Neural cell (in vitro differentiated cells): ENCODE results near the gene BORCS5. TPM values are rescaled to one million over a fixed set of nuclear protein-coding genes. Genes with fewer than 3 reads are reported as not detected.

Experiments
- H2AFZ ChIP-seq: fragments of 200-600, 300-800 bp; sonication (generic), shearing (Covaris generic); 2 replicates; pipeline ENCODE4 v1.6.0; 2014; ENCODE audit warnings: low read depth, mild to moderate bottlenecking, antibody characterized with exemption, low read length, moderate library complexity
- H3F3A ChIP-seq: fragments of 200-600 bp; shearing (Covaris generic); 2 replicates; pipeline ENCODE4 v1.6.1; 2016; ENCODE audit warnings: mild to moderate bottlenecking, moderate library complexity, mixed read lengths, antibody characterized with exemption, low read length; ENCODE audit not compliant: insufficient read depth, poor library complexity, severe bottlenecking
- H3K27ac ChIP-seq: fragments of 200-600, 300-800 bp; sonication (generic), shearing (Covaris generic); 2 replicates; pipeline ENCODE4 v1.5.1; 2014; ENCODE audit warnings: mild to moderate bottlenecking, low read length, moderate library complexity
- H3K27me3 ChIP-seq: fragments of 300-800, 200-600 bp; sonication (generic), shearing (Covaris generic); 2 replicates; pipeline ENCODE4 v1.6.0; 2014; ENCODE audit warnings: mild to moderate bottlenecking, low read depth, low read length, moderate library complexity; ENCODE audit not compliant: insufficient read depth
- H3K36me3 ChIP-seq: fragments of 300-800, 200-600 bp; sonication (generic), shearing (Covaris generic); 2 replicates; pipeline ENCODE4 v1.5.1; 2014; ENCODE audit warnings: mild to moderate bottlenecking, antibody characterized with exemption, low read length, moderate library complexity; ENCODE audit not compliant: insufficient read depth
- H3K4me2 ChIP-seq: fragments of 300-800, 200-600 bp; sonication (generic), shearing (Covaris generic); 2 replicates; pipeline ENCODE4 v1.6.0; 2014; ENCODE audit warnings: mild to moderate bottlenecking, low read length
- H3K4me3 ChIP-seq: fragments of 300-800, 200-600 bp; sonication (generic), shearing (Covaris generic); 2 replicates; pipeline ENCODE4 v1.5.1; 2014; ENCODE audit warnings: mild to moderate bottlenecking, low read length, moderate library complexity
- H3K79me2 ChIP-seq: fragments of 200-600 bp; shearing (Covaris generic); replicated peaks from 2 replicates; pipeline ENCODE4 v1.6.0; 2014; ENCODE audit warnings: mild to moderate bottlenecking, low read length, moderate library complexity; ENCODE audit not compliant: insufficient read depth
- H3K9ac ChIP-seq: fragments of 300-800, 200-600 bp; sonication (generic), shearing (Covaris generic); 2 replicates; pipeline ENCODE4 v1.6.1; 2016; ENCODE audit warnings: mild to moderate bottlenecking, low read length, mixed read lengths
- H3K9me2 ChIP-seq: fragments of 200-600 bp; shearing (Covaris generic); 2 replicates; pipeline ENCODE4 v1.6.1; 2016; ENCODE audit warnings: mild to moderate bottlenecking, low read length, mixed read lengths; ENCODE audit not compliant: insufficient read depth
- H3K9me3 ChIP-seq: fragments of 200-600, 300-800 bp; sonication (generic), shearing (Covaris generic); 2 replicates; pipeline ENCODE4 v1.6.1; 2016; ENCODE audit warnings: mild to moderate bottlenecking, mixed run types, low read length, moderate library complexity, mixed read lengths
- H4K20me1 ChIP-seq: fragments of 200-600 bp; shearing (Covaris generic); 2 replicates; pipeline ENCODE4 v1.6.1; 2016; ENCODE audit warnings: mild to moderate bottlenecking, mixed run types; ENCODE audit not compliant: insufficient read depth
- EP300 ChIP-seq: fragments of 450-650 bp; conservative IDR thresholded peaks from 2 replicates; pipeline ENCODE4 v1.6.1; 2014; ENCODE audit warnings: antibody characterized with exemption, mild to moderate bottlenecking, moderate library complexity; ENCODE audit not compliant: poor library complexity, severe bottlenecking
- EZH2 ChIP-seq: fragments of 200-600, 300-800 bp; shearing (Covaris generic), sonication (generic); IDR thresholded peaks from 2 replicates; pipeline ENCODE4 v1.6.1; 2014; ENCODE audit warnings: antibody characterized with exemption, low read length, borderline replicate concordance, mild to moderate bottlenecking; ENCODE audit not compliant: insufficient read depth, poor library complexity, severe bottlenecking
- MXI1 ChIP-seq: fragments of 450-650 bp; conservative IDR thresholded peaks from 2 replicates; pipeline ENCODE4 v1.6.1; 2014; ENCODE audit warnings: antibody characterized with exemption, mild to moderate bottlenecking; ENCODE audit not compliant: poor library complexity, severe bottlenecking
- POLR2AphosphoS5 ChIP-seq: IDR thresholded peaks from 2 replicates; pipeline ENCODE4 v1.6.1; 2012
- RAD21 ChIP-seq: fragments of 450-650 bp; conservative IDR thresholded peaks from 2 replicates; pipeline ENCODE4 v1.6.1; 2014; ENCODE audit warnings: antibody characterized with exemption, mild to moderate bottlenecking, moderate library complexity
- SMC3 ChIP-seq: fragments of 450-650 bp; conservative IDR thresholded peaks from 2 replicates; pipeline ENCODE4 v1.6.1; 2014; ENCODE audit warnings: antibody characterized with exemption, mild to moderate bottlenecking, moderate library complexity; ENCODE audit not compliant: poor library complexity
- TAF1 ChIP-seq: IDR thresholded peaks from 2 replicates; pipeline ENCODE4 v1.6.1; 2012; ENCODE audit warnings: low read depth
- polyA plus RNA-seq: library from polyadenylated mRNA; depleted of rRNA; stranded (reverse); fragments of >200 nt; gene quantifications from 2 replicates; pipeline ENCODE4 v1.2.3, GENCODE V29; 2014
- TF ChIP-seq, protein P1 (sequence below): fragments of 450-650 bp; IDR thresholded peaks from 2 replicates; pipeline ENCODE4 v1.5.1; 2014; ENCODE audit warnings: antibody characterized with exemption, mild to moderate bottlenecking, moderate library complexity; ENCODE audit not compliant: poor library complexity, severe bottlenecking
- TF ChIP-seq, protein P2 (sequence below): IDR thresholded peaks from 2 replicates; pipeline ENCODE4 v1.6.1; 2012; ENCODE audit warnings: borderline replicate concordance

The BORCS5 gene
- polyA plus RNA-seq, 1 donor from 2014 or later = 14.2 TPM

GRCh38 chr12:12505544-12506495 lies 148.9 kb downstream of the BORCS5 start:
- no peaks in the 10 kb centered on the region for H3K36me3 ChIP-seq
- H3F3A ChIP-seq = no peaks in the 10 kb centered on the region
- H3K27ac ChIP-seq = no peak overlapping the region
- no peaks in the 10 kb centered on the region for H4K20me1 ChIP-seq
- no peaks in the 10 kb centered on the region for H3K27me3 ChIP-seq
- no peak overlapping the region for H3K9ac ChIP-seq
- no peak overlapping the region for H3K4me2 ChIP-seq
- no peaks in the 10 kb centered on the region for H3K9me3 ChIP-seq
- H2AFZ ChIP-seq = no peak overlapping the region
- TF ChIP-seq, protein P1, sequence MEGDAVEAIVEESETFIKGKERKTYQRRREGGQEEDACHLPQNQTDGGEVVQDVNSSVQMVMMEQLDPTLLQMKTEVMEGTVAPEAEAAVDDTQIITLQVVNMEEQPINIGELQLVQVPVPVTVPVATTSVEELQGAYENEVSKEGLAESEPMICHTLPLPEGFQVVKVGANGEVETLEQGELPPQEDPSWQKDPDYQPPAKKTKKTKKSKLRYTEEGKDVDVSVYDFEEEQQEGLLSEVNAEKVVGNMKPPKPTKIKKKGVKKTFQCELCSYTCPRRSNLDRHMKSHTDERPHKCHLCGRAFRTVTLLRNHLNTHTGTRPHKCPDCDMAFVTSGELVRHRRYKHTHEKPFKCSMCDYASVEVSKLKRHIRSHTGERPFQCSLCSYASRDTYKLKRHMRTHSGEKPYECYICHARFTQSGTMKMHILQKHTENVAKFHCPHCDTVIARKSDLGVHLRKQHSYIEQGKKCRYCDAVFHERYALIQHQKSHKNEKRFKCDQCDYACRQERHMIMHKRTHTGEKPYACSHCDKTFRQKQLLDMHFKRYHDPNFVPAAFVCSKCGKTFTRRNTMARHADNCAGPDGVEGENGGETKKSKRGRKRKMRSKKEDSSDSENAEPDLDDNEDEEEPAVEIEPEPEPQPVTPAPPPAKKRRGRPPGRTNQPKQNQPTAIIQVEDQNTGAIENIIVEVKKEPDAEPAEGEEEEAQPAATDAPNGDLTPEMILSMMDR = no peak
- TF ChIP-seq MXI1 (no peak), SMC3 (no peak), EP300 (no peak), POLR2AphosphoS5 (no peak), RAD21 (no peak), TAF1 (no peak), EZH2 (no peak)
- TF ChIP-seq, protein P2, sequence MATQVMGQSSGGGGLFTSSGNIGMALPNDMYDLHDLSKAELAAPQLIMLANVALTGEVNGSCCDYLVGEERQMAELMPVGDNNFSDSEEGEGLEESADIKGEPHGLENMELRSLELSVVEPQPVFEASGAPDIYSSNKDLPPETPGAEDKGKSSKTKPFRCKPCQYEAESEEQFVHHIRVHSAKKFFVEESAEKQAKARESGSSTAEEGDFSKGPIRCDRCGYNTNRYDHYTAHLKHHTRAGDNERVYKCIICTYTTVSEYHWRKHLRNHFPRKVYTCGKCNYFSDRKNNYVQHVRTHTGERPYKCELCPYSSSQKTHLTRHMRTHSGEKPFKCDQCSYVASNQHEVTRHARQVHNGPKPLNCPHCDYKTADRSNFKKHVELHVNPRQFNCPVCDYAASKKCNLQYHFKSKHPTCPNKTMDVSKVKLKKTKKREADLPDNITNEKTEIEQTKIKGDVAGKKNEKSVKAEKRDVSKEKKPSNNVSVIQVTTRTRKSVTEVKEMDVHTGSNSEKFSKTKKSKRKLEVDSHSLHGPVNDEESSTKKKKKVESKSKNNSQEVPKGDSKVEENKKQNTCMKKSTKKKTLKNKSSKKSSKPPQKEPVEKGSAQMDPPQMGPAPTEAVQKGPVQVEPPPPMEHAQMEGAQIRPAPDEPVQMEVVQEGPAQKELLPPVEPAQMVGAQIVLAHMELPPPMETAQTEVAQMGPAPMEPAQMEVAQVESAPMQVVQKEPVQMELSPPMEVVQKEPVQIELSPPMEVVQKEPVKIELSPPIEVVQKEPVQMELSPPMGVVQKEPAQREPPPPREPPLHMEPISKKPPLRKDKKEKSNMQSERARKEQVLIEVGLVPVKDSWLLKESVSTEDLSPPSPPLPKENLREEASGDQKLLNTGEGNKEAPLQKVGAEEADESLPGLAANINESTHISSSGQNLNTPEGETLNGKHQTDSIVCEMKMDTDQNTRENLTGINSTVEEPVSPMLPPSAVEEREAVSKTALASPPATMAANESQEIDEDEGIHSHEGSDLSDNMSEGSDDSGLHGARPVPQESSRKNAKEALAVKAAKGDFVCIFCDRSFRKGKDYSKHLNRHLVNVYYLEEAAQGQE = no peak
- H3K9me2 ChIP-seq = no peaks in the 10 kb centered on the region
- no peak overlapping the region for H3K4me3 ChIP-seq
- H3K79me2 ChIP-seq = peaks cover 13% of the 10 kb centered on the region

DNA sequence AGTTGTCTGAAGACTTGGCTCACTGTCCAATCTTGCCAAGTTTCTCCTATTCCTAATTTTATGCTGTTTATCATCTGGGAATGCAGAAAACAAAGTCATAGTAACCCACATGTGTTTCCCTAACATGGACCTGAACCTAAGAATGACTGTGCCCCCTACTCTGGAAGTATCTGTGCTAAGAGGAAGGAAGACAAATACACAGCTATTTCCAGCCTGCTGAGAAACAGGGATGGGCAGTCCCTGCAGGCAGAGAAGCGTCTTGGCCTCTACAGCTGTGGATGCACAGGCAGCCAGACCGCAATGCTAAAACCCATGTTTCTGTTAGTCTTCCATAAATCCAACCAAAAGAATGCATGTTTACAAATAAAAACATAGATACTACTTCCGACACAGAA lies 149.6 kb downstream of the BORCS5 start:
- TF ChIP-seq TAF1 = no peak
- TF ChIP-seq, protein P1 = no peak
- TF ChIP-seq POLR2AphosphoS5 = no peak
- no peak for TF ChIP-seq EZH2
- TF ChIP-seq, protein P2 = no peak
- TF ChIP-seq RAD21 = no peak
- no peak for TF ChIP-seq SMC3
- Histone ChIP-seq H3K9ac (no peak overlapping the region), H3K9me3 (no peaks in the 10 kb centered on the region), H3K4me2 (no peak overlapping the region), H3K4me3 (no peak overlapping the region), H3K36me3 (no peaks in the 10 kb centered on the region), H3K27ac (no peak overlapping the region), H3K79me2 (peaks cover 13% of the 10 kb centered on the region), H4K20me1 (no peaks in the 10 kb centered on the region), H3K27me3 (no peaks in the 10 kb centered on the region), H3F3A (no peaks in the 10 kb centered on the region), H2AFZ (no peak overlapping the region), H3K9me2 (no peaks in the 10 kb centered on the region)
